Uterus (tissue), 2 donors: Measurements from ENCODE around the gene KCNH8.

Experiments
- POLR2A ChIP-seq, 2 donors: fragments of 450-650 bp; IDR thresholded peaks; one replicate each; pipeline ENCODE4 v1.6.1; 2016; ENCODE audit warnings: antibody characterized with exemption in 2 of 2, mild to moderate bottlenecking in 1 of 2, moderate library complexity in 1 of 2
- TF ChIP-seq, protein P1 (sequence below), 4 experiments: fragments of 200-600 bp in 2 of 4; fragments of 450-650 bp in 2 of 4; sonication (generic) in 2 of 4; IDR thresholded peaks; one replicate each; pipeline ENCODE4 v1.5.1; 2016 to 2019; ENCODE audit warnings: antibody characterized with exemption in 4 of 4, mild to moderate bottlenecking in 2 of 4, moderate library complexity in 1 of 4

DNA sequence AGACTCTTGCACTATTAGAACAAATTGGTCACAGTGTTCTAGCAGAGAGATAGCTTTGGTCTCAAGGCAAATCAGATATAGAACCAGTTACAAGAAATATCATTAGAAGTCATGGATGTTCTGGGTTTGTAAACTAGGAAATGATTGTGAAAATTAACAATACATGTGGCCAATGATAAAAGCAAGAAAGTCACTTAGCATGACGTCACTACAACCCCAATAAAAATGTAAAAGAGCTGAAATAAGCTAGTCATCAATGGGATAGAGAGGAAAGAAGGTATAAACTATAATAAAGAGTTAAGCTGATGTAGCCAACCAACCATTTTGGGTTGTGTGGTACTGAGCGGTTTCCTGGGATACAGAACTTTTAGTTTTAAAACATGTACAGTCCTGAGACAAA, 32.1 kb upstream of the KCNH8 start:
- TF ChIP-seq, protein P1, sequence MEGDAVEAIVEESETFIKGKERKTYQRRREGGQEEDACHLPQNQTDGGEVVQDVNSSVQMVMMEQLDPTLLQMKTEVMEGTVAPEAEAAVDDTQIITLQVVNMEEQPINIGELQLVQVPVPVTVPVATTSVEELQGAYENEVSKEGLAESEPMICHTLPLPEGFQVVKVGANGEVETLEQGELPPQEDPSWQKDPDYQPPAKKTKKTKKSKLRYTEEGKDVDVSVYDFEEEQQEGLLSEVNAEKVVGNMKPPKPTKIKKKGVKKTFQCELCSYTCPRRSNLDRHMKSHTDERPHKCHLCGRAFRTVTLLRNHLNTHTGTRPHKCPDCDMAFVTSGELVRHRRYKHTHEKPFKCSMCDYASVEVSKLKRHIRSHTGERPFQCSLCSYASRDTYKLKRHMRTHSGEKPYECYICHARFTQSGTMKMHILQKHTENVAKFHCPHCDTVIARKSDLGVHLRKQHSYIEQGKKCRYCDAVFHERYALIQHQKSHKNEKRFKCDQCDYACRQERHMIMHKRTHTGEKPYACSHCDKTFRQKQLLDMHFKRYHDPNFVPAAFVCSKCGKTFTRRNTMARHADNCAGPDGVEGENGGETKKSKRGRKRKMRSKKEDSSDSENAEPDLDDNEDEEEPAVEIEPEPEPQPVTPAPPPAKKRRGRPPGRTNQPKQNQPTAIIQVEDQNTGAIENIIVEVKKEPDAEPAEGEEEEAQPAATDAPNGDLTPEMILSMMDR (IDR thresholded peaks at IDR 0.05): no peak
- no peak for TF ChIP-seq POLR2A (IDR thresholded peaks at IDR 0.05)
